H9 (cell line): ENCODE results near the gene MCAT. TPM values are rescaled to one million over a fixed set of nuclear protein-coding genes. Genes with fewer than 3 reads are reported as not detected.

Source experiments
- DNase-seq: peaks from one replicate; pipeline ENCODE4 v3.0.0-alpha.2; 2017
- H2AFZ ChIP-seq: one replicate; pipeline ENCODE4 v1.6.1; 2013; ENCODE audit warnings: mild to moderate bottlenecking, low read length, control low read depth, moderate library complexity
- H2AK5ac ChIP-seq: 2 replicates; pipeline ENCODE4 v1.6.1; 2013; ENCODE audit warnings: low read length, control low read depth, mixed read lengths; ENCODE audit not compliant: insufficient read length
- H2BK120ac ChIP-seq: one replicate; pipeline ENCODE4 v1.6.1; 2013; ENCODE audit warnings: low read depth, mild to moderate bottlenecking, low read length, control low read depth, inconsistent platforms; ENCODE audit not compliant: poor library complexity, severe bottlenecking
- H2BK12ac ChIP-seq: 2 replicates; pipeline ENCODE4 v1.6.1; 2013; ENCODE audit warnings: low read length, control low read depth, mixed read lengths, low read depth; ENCODE audit not compliant: insufficient read length
- H2BK15ac ChIP-seq: 2 replicates; pipeline ENCODE4 v1.6.1; 2013; ENCODE audit warnings: low read depth, low read length, control low read depth
- H2BK20ac ChIP-seq: one replicate; pipeline ENCODE4 v1.6.1; 2013; ENCODE audit warnings: low read depth, mild to moderate bottlenecking, low read length, control low read depth, inconsistent platforms; ENCODE audit not compliant: poor library complexity, severe bottlenecking
- H2BK5ac ChIP-seq: 2 replicates; pipeline ENCODE4 v1.6.1; 2013; ENCODE audit warnings: low read length, control low read depth, mixed read lengths; ENCODE audit not compliant: insufficient read length
- H3K14ac ChIP-seq: 2 replicates; pipeline ENCODE4 v1.6.1; 2013; ENCODE audit warnings: low read length, control low read depth; ENCODE audit not compliant: insufficient read depth
- H3K18ac ChIP-seq: 2 replicates; pipeline ENCODE4 v1.6.1; 2013; ENCODE audit warnings: low read depth, mild to moderate bottlenecking, mixed read lengths, low read length, control low read depth; ENCODE audit not compliant: insufficient read length
- H3K23ac ChIP-seq: 2 replicates; pipeline ENCODE4 v1.6.1; 2013; ENCODE audit warnings: low read length, control low read depth, mixed read lengths, low read depth; ENCODE audit not compliant: insufficient read length
- H3K23me2 ChIP-seq: 2 replicates; pipeline ENCODE4 v1.6.1; 2013; ENCODE audit warnings: low read depth, mild to moderate bottlenecking, mixed read lengths, low read length, control low read depth; ENCODE audit not compliant: insufficient read length, poor library complexity, severe bottlenecking
- H3K27ac ChIP-seq: 2 replicates; pipeline ENCODE4 v1.5.1; 2013; ENCODE audit warnings: low read length, control low read depth, mixed read lengths, low read depth; ENCODE audit not compliant: insufficient read length
- H3K27me3 ChIP-seq: 2 replicates; pipeline ENCODE4 v1.6.1; 2013; ENCODE audit warnings: low read length, control low read depth, inconsistent platforms; ENCODE audit not compliant: insufficient read depth
- H3K4ac ChIP-seq: 2 replicates; pipeline ENCODE4 v1.6.1; 2013; ENCODE audit warnings: low read depth, mild to moderate bottlenecking, control low read depth, inconsistent platforms, low read length, moderate library complexity
- H3K4me1 ChIP-seq: 2 replicates; pipeline ENCODE4 v1.6.1; 2013; ENCODE audit warnings: low read length, control low read depth, inconsistent platforms; ENCODE audit not compliant: insufficient read depth
- H3K4me2 ChIP-seq: 2 replicates; pipeline ENCODE4 v1.6.1; 2013; ENCODE audit warnings: low read length, control low read depth, mixed read lengths; ENCODE audit not compliant: insufficient read length, insufficient read depth
- H3K56ac ChIP-seq: 2 replicates; pipeline ENCODE4 v1.6.1; 2013; ENCODE audit warnings: low read depth, mild to moderate bottlenecking, mixed read lengths, low read length, control low read depth; ENCODE audit not compliant: insufficient read length
- H3K79me1 ChIP-seq: 2 replicates; pipeline ENCODE4 v1.6.1; 2013; ENCODE audit warnings: low read depth, mild to moderate bottlenecking, moderate library complexity, low read length, control low read depth, inconsistent platforms; ENCODE audit not compliant: insufficient read depth, poor library complexity, severe bottlenecking
- H3K79me2 ChIP-seq: 2 replicates; pipeline ENCODE4 v1.6.1; 2013; ENCODE audit warnings: low read length, control low read depth, inconsistent platforms; ENCODE audit not compliant: insufficient read depth
- H3K9ac ChIP-seq: 2 replicates; pipeline ENCODE4 v1.6.1; 2013; ENCODE audit warnings: low read length, control low read depth, mixed read lengths; ENCODE audit not compliant: insufficient read length; ENCODE audit errors: extremely low read depth
- H3K9me3 ChIP-seq: one replicate; pipeline ENCODE4 v1.6.1; 2013; ENCODE audit warnings: low read depth, low read length, inconsistent platforms; ENCODE audit not compliant: control insufficient read depth
- H3T11ph ChIP-seq: one replicate; pipeline ENCODE4 v1.6.1; 2013; ENCODE audit warnings: mild to moderate bottlenecking, low read length, control low read depth, inconsistent platforms
- H4K20me1 ChIP-seq: one replicate; pipeline ENCODE4 v1.6.1; 2013; ENCODE audit not compliant: control insufficient read depth, insufficient read length, insufficient read depth
- H4K5ac ChIP-seq: 2 replicates; pipeline ENCODE4 v1.6.1; 2013; ENCODE audit warnings: low read depth, mild to moderate bottlenecking, mixed read lengths, low read length, control low read depth; ENCODE audit not compliant: insufficient read length
- H4K8ac ChIP-seq: replicated peaks from 2 replicates; pipeline ENCODE4 v1.6.1; 2013; ENCODE audit warnings: low read length, control low read depth, mixed read lengths, low read depth; ENCODE audit not compliant: insufficient read length
- H4K91ac ChIP-seq: 2 replicates; pipeline ENCODE4 v1.6.1; 2013; ENCODE audit warnings: low read depth, mild to moderate bottlenecking, moderate library complexity, mixed read lengths, low read length, control low read depth; ENCODE audit not compliant: insufficient read length
- H3K27ac Mint-ChIP-seq, 3 experiments: 2 replicates in 2 of 3; 3 replicates in 1 of 3; pipeline ENCODE4 v1.8.0; 2020 to 2021; ENCODE audit warnings: mixed read lengths in 3 of 3, mild to moderate bottlenecking in 1 of 3, moderate library complexity in 1 of 3
- H3K27me3 Mint-ChIP-seq: 2 replicates; pipeline ENCODE4 v1.8.0; 2021; ENCODE audit warnings: low read depth, mild to moderate bottlenecking, moderate library complexity, mixed read lengths
- H3K36me3 Mint-ChIP-seq, 3 experiments: 2 replicates in 2 of 3; 3 replicates in 1 of 3; pipeline ENCODE4 v1.8.0; 2020 to 2021; ENCODE audit warnings: low read depth in 3 of 3, mixed read lengths in 3 of 3; ENCODE audit not compliant: insufficient read depth in 1 of 3
- H3K4me1 Mint-ChIP-seq, 2 experiments: 2 replicates each; pipeline ENCODE4 v1.8.0; 2020; ENCODE audit warnings: mixed read lengths in 2 of 2
- H3K4me3 Mint-ChIP-seq, 2 experiments: 2 replicates in 1 of 2; 3 replicates in 1 of 2; pipeline ENCODE4 v1.8.0; 2020 to 2021; ENCODE audit warnings: mild to moderate bottlenecking in 2 of 2, mixed read lengths in 2 of 2, moderate library complexity in 1 of 2
- H3K9me3 Mint-ChIP-seq, 2 experiments: 2 replicates in 1 of 2; 3 replicates in 1 of 2; pipeline ENCODE4 v1.8.0; 2020; ENCODE audit warnings: mild to moderate bottlenecking in 2 of 2, mixed read lengths in 2 of 2, moderate library complexity in 1 of 2
- WGBS: extraction: QIAGEN DNeasy Blood & Tissue Kit; methylation state at CpG from one replicate; pipeline ENCODE4 v1.1.7; 2013; ENCODE audit warnings: missing lambda C conversion rate, low lambda C conversion rate, mixed read lengths; ENCODE audit not compliant: insufficient read length; ENCODE audit errors: extremely low coverage; 5-methylcytosine and 5-hydroxymethylcytosine counted together
- total RNA-seq: library from RNA; stranded (reverse); gene quantifications from 2 replicates; pipeline ENCODE4 v1.2.1, GENCODE V29; 2021
- TF ChIP-seq, protein P1 (sequence below): fragments of 200-600 bp; sonication (generic); conservative IDR thresholded peaks from 3 replicates; pipeline ENCODE4 v1.8.0; 2021; ENCODE audit warnings: antibody characterized with exemption, mild to moderate bottlenecking

The MCAT gene
- total RNA-seq, 1 experiment from 2014 or later: 20.3 TPM

DNA sequence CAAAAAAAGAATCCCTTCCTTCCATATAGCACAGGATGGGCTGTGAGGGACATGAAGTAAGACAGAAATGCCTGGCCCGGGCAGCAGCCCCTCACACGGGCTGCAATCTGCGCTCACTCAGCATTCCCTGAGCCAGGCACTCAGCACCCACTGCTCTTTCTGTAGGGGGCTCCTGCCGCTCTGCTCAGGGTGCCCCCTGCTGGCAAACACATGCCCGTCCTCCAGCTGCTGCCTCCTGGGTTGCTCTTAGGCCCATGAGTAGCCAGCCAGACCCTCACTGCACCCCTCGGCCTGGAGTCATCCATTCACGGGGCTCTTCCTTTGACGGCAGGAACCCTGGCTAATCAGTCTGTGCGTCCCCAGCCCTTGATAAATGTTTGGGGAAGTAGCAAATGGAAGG, 6.9 kb downstream of the MCAT start:
- H2BK20ac ChIP-seq: no peak overlapping the region
- no CpG with 5 or more reads among the region's 9 CpGs for WGBS
- H4K20me1 ChIP-seq: no peaks in the 10 kb centered on the region
- H3K18ac ChIP-seq: no peak overlapping the region
- H3K14ac ChIP-seq: no peak overlapping the region
- no peak overlapping the region for H3K23ac ChIP-seq
- H3K27ac Mint-ChIP-seq: peak overlapping the region in 1 of 3 experiments; percentile 24; a peak in 1 of 7 replicates
- DNase-seq: peak; percentile 63
- no peaks in the 10 kb centered on the region for H3K79me1 ChIP-seq
- no peak overlapping the region for H4K8ac ChIP-seq
- H3K4me3 Mint-ChIP-seq: no peak overlapping the region
- H3K4me1 ChIP-seq: no peaks in the 10 kb centered on the region
- no peaks in the 10 kb centered on the region for H3K79me2 ChIP-seq
- peaks cover 26 to 86% (median 78%) of the 10 kb centered on the region in 3 experiments; a peak in 6 of 7 replicates for H3K36me3 Mint-ChIP-seq
- H3K4me1 Mint-ChIP-seq: no peaks in the 10 kb centered on the region
- no peak overlapping the region for H2BK120ac ChIP-seq
- H3K23me2 ChIP-seq: no peaks in the 10 kb centered on the region
- H3K9me3 Mint-ChIP-seq: no peaks in the 10 kb centered on the region
- H3K27me3 ChIP-seq: no peaks in the 10 kb centered on the region
- no peak overlapping the region for H3K4me2 ChIP-seq
- H4K91ac ChIP-seq: no peak overlapping the region
- no peaks in the 10 kb centered on the region for H3K9me3 ChIP-seq
- H4K5ac ChIP-seq: no peak overlapping the region
- no peak overlapping the region for H3K4ac ChIP-seq
- H2AK5ac ChIP-seq: no peak overlapping the region
- H3K27ac ChIP-seq: no peak overlapping the region
- no peaks in the 10 kb centered on the region for H3K27me3 Mint-ChIP-seq
- no peak overlapping the region for H3T11ph ChIP-seq
- H3K56ac ChIP-seq: no peak overlapping the region
- H3K9ac ChIP-seq: no peak overlapping the region
- no peak overlapping the region for H2BK15ac ChIP-seq
- TF ChIP-seq, protein P1, sequence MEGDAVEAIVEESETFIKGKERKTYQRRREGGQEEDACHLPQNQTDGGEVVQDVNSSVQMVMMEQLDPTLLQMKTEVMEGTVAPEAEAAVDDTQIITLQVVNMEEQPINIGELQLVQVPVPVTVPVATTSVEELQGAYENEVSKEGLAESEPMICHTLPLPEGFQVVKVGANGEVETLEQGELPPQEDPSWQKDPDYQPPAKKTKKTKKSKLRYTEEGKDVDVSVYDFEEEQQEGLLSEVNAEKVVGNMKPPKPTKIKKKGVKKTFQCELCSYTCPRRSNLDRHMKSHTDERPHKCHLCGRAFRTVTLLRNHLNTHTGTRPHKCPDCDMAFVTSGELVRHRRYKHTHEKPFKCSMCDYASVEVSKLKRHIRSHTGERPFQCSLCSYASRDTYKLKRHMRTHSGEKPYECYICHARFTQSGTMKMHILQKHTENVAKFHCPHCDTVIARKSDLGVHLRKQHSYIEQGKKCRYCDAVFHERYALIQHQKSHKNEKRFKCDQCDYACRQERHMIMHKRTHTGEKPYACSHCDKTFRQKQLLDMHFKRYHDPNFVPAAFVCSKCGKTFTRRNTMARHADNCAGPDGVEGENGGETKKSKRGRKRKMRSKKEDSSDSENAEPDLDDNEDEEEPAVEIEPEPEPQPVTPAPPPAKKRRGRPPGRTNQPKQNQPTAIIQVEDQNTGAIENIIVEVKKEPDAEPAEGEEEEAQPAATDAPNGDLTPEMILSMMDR: peak; percentile 72
- no peak overlapping the region for H2BK5ac ChIP-seq
- no peak overlapping the region for H2AFZ ChIP-seq
- no peak overlapping the region for H2BK12ac ChIP-seq
